WTC11 (cell line): Measurements from ENCODE around the gene COBL. TPM values are rescaled to one million over a fixed set of nuclear protein-coding genes. Genes with fewer than 3 reads are reported as not detected.

Experiments used
- ATAC-seq: fragments of 200-7000 bp; cut with Tn5 transposase; 2 replicates; pipeline ENCODE4 v1.10.0; 2021; ENCODE audit warnings: mild to moderate bottlenecking, moderate library complexity
- CTCF ChIA-PET: fragments of 300-600 bp; sonication (Branson Sonifier 250); formaldehyde crosslinking; loops from one replicate; lab custom pipeline; 2021; ENCODE audit warnings: antibody characterized with exemption; lab: Charles Lee
- POLR2A ChIA-PET: fragments of 350-600 bp; sonication (Branson Sonifier 250); formaldehyde crosslinking; loops from one replicate; lab custom pipeline; 2021; ENCODE audit warnings: antibody characterized with exemption; lab: Charles Lee
- DNase-seq: peaks from one replicate; pipeline ENCODE4 v3.0.0; 2021; ENCODE audit warnings: low spot score
- H3K27ac Mint-ChIP-seq: 2 replicates; pipeline ENCODE4 v1.8.0; 2021; ENCODE audit warnings: mixed read lengths
- H3K27me3 Mint-ChIP-seq: 2 replicates; pipeline ENCODE4 v1.8.0; 2021; ENCODE audit warnings: low read depth, mild to moderate bottlenecking, moderate library complexity, mixed read lengths
- H3K36me3 Mint-ChIP-seq: 2 replicates; pipeline ENCODE4 v1.8.0; 2021; ENCODE audit warnings: mixed read lengths
- H3K4me1 Mint-ChIP-seq: 2 replicates; pipeline ENCODE4 v1.8.0; 2022; ENCODE audit warnings: mixed read lengths
- H3K4me3 Mint-ChIP-seq: 2 replicates; pipeline ENCODE4 v1.8.0; 2021; ENCODE audit warnings: mild to moderate bottlenecking, moderate library complexity, mixed read lengths
- H3K9me3 Mint-ChIP-seq: 2 replicates; pipeline ENCODE4 v1.8.0; 2021; ENCODE audit warnings: mixed read lengths
- ATF6 ChIP-seq: sonication (generic); formaldehyde crosslinking; IDR thresholded peaks from 2 replicates; pipeline ENCODE4 v1.8.1; 2023; ENCODE audit warnings: mild to moderate bottlenecking, missing genetic modification reagents
- EMX1 ChIP-seq: fragments of 250-450 bp; sonication (Bioruptor Pico); IDR thresholded peaks from 2 replicates; pipeline ENCODE4 v1.8.0; 2021; ENCODE audit warnings: mild to moderate bottlenecking
- FOXP1 ChIP-seq: sonication (generic); formaldehyde crosslinking; IDR thresholded peaks from 2 replicates; pipeline ENCODE4 v1.8.0; 2022; ENCODE audit warnings: missing genetic modification reagents, mild to moderate bottlenecking, moderate library complexity, borderline replicate concordance
- FOXP4 ChIP-seq: sonication (generic); formaldehyde crosslinking; IDR thresholded peaks from 2 replicates; pipeline ENCODE4 v1.8.0; 2022; ENCODE audit warnings: mild to moderate bottlenecking, missing genetic modification reagents
- MYBL2 ChIP-seq: sonication (generic); formaldehyde crosslinking; IDR thresholded peaks from 2 replicates; pipeline ENCODE4 v1.8.1; 2023; ENCODE audit warnings: mild to moderate bottlenecking, moderate library complexity, missing genetic modification reagents
- SMAD4 ChIP-seq: sonication (generic); formaldehyde crosslinking; IDR thresholded peaks from 2 replicates; pipeline ENCODE4 v1.8.0; 2022; ENCODE audit warnings: mild to moderate bottlenecking, missing genetic modification reagents
- ZNF232 ChIP-seq: sonication (generic); formaldehyde crosslinking; IDR thresholded peaks from 2 replicates; pipeline ENCODE4 v1.8.0; 2022; ENCODE audit warnings: mild to moderate bottlenecking, missing genetic modification reagents
- ZNF416 ChIP-seq: fragments of 250-450 bp; sonication (Bioruptor Pico); IDR thresholded peaks from 2 replicates; pipeline ENCODE4 v1.9.0; 2021; ENCODE audit warnings: mild to moderate bottlenecking, inconsistent platforms
- ZNF423 ChIP-seq: fragments of 250-450 bp; sonication (Bioruptor Pico); IDR thresholded peaks from 2 replicates; pipeline ENCODE4 v2.1.2; 2022; ENCODE audit warnings: mild to moderate bottlenecking, moderate library complexity
- ZNF425 ChIP-seq: fragments of 250-450 bp; sonication (Bioruptor Pico); conservative IDR thresholded peaks from 2 replicates; pipeline ENCODE4 v1.9.0; 2021; ENCODE audit warnings: mild to moderate bottlenecking
- total RNA-seq: library from RNA; stranded (reverse); gene quantifications from 3 replicates; pipeline ENCODE4 v1.2.3, GENCODE V29; 2021
- TF ChIP-seq, protein P1 (sequence below): sonication (generic); formaldehyde crosslinking; IDR thresholded peaks from 2 replicates; pipeline ENCODE4 v1.8.0; 2023; ENCODE audit warnings: mild to moderate bottlenecking, missing genetic modification reagents
- TF ChIP-seq, protein P2 (sequence below): sonication (generic); formaldehyde crosslinking; IDR thresholded peaks from 2 replicates; pipeline ENCODE4 v1.8.1; 2023; ENCODE audit warnings: mild to moderate bottlenecking, moderate library complexity, missing genetic modification reagents

COBL gene
- total RNA-seq, 1 experiment from 2014 or later, result 36.5 TPM

GRCh38 chr7:51317582-51317910, 937 bp upstream of the COBL start (continued):
- TF ChIP-seq ATF6 (CRISPR knock-in tag) (no peak), SMAD4 (CRISPR knock-in tag) (no peak), ZNF232 (CRISPR knock-in tag) (no peak)

DNA sequence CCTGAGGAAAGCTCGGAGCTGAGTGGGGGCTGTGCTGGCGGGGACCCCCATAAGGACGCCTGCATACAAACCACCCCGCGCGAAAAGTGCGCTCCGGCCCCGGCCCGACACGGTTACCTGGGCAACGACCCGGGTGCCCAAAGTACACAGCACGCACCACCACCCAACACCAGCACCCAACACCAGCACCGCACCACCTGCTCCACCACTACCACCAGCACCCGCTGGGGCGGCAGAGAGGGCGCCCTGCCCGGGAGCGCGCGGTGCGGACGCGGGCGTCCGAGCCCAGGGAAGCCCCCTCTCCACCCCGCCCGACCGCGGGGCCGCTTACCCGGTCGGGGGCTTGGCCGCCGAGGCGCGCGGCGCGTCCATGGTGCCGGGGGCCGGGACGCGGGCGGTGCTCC, 345 bp downstream of the COBL start:
- Mint-ChIP-seq H3K27ac (no peak overlapping the region), H3K27me3 (peaks cover 40% of the 10 kb centered on the region)
- POLR2A ChIA-PET, result interaction anchor here (0.8 kb wide), 1 partner anchor 11 kb away, joined by 7 read pairs; no protein-coding TSS in a partner anchor
- ATAC-seq, result peak; percentile 35
- DNase-seq, result peak; percentile 61
- TF ChIP-seq, protein P1, sequence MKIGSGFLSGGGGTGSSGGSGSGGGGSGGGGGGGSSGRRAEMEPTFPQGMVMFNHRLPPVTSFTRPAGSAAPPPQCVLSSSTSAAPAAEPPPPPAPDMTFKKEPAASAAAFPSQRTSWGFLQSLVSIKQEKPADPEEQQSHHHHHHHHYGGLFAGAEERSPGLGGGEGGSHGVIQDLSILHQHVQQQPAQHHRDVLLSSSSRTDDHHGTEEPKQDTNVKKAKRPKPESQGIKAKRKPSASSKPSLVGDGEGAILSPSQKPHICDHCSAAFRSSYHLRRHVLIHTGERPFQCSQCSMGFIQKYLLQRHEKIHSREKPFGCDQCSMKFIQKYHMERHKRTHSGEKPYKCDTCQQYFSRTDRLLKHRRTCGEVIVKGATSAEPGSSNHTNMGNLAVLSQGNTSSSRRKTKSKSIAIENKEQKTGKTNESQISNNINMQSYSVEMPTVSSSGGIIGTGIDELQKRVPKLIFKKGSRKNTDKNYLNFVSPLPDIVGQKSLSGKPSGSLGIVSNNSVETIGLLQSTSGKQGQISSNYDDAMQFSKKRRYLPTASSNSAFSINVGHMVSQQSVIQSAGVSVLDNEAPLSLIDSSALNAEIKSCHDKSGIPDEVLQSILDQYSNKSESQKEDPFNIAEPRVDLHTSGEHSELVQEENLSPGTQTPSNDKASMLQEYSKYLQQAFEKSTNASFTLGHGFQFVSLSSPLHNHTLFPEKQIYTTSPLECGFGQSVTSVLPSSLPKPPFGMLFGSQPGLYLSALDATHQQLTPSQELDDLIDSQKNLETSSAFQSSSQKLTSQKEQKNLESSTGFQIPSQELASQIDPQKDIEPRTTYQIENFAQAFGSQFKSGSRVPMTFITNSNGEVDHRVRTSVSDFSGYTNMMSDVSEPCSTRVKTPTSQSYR, result 0 out of 2 replicates have a peak, but pooled peaks have one; percentile 5
- peak; percentile 65 for TF ChIP-seq ZNF423 (CRISPR knock-in tag)
- TF ChIP-seq FOXP4 (CRISPR knock-in tag), result no peak
- TF ChIP-seq EMX1 (CRISPR knock-in tag), result no peak
- no peak for TF ChIP-seq MYBL2
- TF ChIP-seq, protein P2, sequence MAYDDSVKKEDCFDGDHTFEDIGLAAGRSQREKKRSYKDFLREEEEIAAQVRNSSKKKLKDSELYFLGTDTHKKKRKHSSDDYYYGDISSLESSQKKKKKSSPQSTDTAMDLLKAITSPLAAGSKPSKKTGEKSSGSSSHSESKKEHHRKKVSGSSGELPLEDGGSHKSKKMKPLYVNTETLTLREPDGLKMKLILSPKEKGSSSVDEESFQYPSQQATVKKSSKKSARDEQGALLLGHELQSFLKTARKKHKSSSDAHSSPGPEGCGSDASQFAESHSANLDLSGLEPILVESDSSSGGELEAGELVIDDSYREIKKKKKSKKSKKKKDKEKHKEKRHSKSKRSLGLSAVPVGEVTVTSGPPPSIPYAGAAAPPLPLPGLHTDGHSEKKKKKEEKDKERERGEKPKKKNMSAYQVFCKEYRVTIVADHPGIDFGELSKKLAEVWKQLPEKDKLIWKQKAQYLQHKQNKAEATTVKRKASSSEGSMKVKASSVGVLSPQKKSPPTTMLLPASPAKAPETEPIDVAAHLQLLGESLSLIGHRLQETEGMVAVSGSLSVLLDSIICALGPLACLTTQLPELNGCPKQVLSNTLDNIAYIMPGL (CRISPR knock-in tag), result peak; percentile 57; the same call in 1 of the 2 replicates
- TF ChIP-seq ZNF425, result no peak
- TF ChIP-seq ZNF416 (CRISPR knock-in tag), result no peak
- 0 out of 2 replicates have a peak, but pooled peaks have one; percentile 50 for TF ChIP-seq FOXP1 (CRISPR knock-in tag)
- TF ChIP-seq, all 79 proteins: peak for 4
- Mint-ChIP-seq H3K4me1 (peaks cover 61% of the 10 kb centered on the region), H3K36me3 (no peaks in the 10 kb centered on the region), H3K4me3 (peak overlapping the region; percentile 94), H3K9me3 (no peaks in the 10 kb centered on the region)
- CTCF ChIA-PET, result no interaction called here
